ENCODE data around the gene ELF1.

The ELF1 gene

GRCh38 chr13:40999416-40999815, 19.7 kb downstream of the ELF1 start:
- H3K4me3 ChIP-seq: no peak overlapping the region
- peaks cover 74% of the 10 kb centered on the region for H3K36me3 ChIP-seq
- H4K20me1 ChIP-seq: peaks cover 69% of the 10 kb centered on the region
- H3K27ac ChIP-seq: peak overlapping the region; percentile 99
- H3K9ac ChIP-seq: peak overlapping the region; percentile 24; the same call in 1 of the 2 replicates
- no peaks in the 10 kb centered on the region for H3K9me3 ChIP-seq
- H3K4me1 ChIP-seq: peaks cover 98% of the 10 kb centered on the region
- peak overlapping the region; percentile 69 for H3K4me2 ChIP-seq
- no peaks in the 10 kb centered on the region for H3K27me3 ChIP-seq
- TF ChIP-seq Cebpa-rat (IDR thresholded peaks at IDR 0.05): no peak

GRCh38 chr13:40996426-40997092, 22.6 kb downstream of the ELF1 start:
- Histone ChIP-seq H3K4me3 (no peak overlapping the region; the same call in 1 of the 2 replicates), H3K4me2 (peak overlapping the region; percentile 69), H3K36me3 (peaks cover 87% of the 10 kb centered on the region), H3K9ac (no peak overlapping the region), H3K4me1 (peaks cover 91% of the 10 kb centered on the region), H3K27ac (peak overlapping the region; percentile 20), H4K20me1 (peaks cover 97% of the 10 kb centered on the region), H3K9me3 (no peaks in the 10 kb centered on the region), H3K27me3 (no peaks in the 10 kb centered on the region)
- no peak for TF ChIP-seq Cebpa-rat (IDR thresholded peaks at IDR 0.05)

GRCh38 chr13:40995997-40996396, 23.1 kb downstream of the ELF1 start:
- peaks cover 83% of the 10 kb centered on the region for H3K36me3 ChIP-seq
- peak overlapping the region; percentile 69 for H3K4me2 ChIP-seq
- peaks cover 100% of the 10 kb centered on the region for H4K20me1 ChIP-seq
- peaks cover 87% of the 10 kb centered on the region for H3K4me1 ChIP-seq
- no peak for TF ChIP-seq Cebpa-rat (IDR thresholded peaks at IDR 0.05)
- no peak overlapping the region for H3K9ac ChIP-seq
- H3K9me3 ChIP-seq: no peaks in the 10 kb centered on the region
- peak overlapping the region; percentile 20 for H3K27ac ChIP-seq
- H3K27me3 ChIP-seq: no peaks in the 10 kb centered on the region
- no peak overlapping the region; the same call in 1 of the 2 replicates for H3K4me3 ChIP-seq

- peaks cover 80% of the 10 kb centered on the region for H3K36me3 ChIP-seq
- H4K20me1 ChIP-seq: peaks cover 100% of the 10 kb centered on the region
- peaks cover 81% of the 10 kb centered on the region for H3K4me1 ChIP-seq
- TF ChIP-seq Cebpa-rat (IDR thresholded peaks at IDR 0.05): no peak
- no peaks in the 10 kb centered on the region for H3K9me3 ChIP-seq
- H3K4me3 ChIP-seq: no peak overlapping the region
- H3K4me2 ChIP-seq: peak overlapping the region; percentile 69
- H3K27me3 ChIP-seq: no peaks in the 10 kb centered on the region
- H3K9ac ChIP-seq: peak overlapping the region; percentile 52
- peak overlapping the region; percentile 51 for H3K27ac ChIP-seq
Observed at GRCh38 chr13:40994581-40995230, 24.4 kb downstream of the ELF1 start.

DNA sequence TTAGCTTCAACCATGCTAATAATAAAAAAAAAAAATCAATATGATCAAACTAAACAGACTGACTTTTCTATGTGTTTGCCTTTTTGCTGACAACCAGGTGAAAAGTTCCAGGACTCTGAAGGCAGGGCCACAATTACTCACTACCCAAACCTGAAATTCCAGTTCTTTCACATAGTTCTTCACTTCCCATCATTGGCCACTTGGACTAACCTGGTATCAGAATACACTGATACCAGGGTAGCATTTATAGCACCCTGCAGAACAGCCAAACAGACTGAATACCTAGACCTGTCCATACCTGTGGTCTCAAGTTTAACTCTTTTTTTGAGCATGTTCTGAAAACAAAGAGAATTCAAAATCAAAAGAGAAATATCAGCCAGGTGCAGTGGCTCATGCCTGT, 25.1 kb downstream of the ELF1 start:
- Histone ChIP-seq H3K4me3 (no peak overlapping the region), H3K27me3 (no peaks in the 10 kb centered on the region), H4K20me1 (peaks cover 100% of the 10 kb centered on the region), H3K4me1 (peaks cover 76% of the 10 kb centered on the region), H3K9me3 (no peaks in the 10 kb centered on the region), H3K9ac (peak overlapping the region; percentile 52; the same call in 1 of the 2 replicates), H3K27ac (peak overlapping the region; percentile 68), H3K36me3 (peaks cover 73% of the 10 kb centered on the region), H3K4me2 (peak overlapping the region; percentile 69)
- no peak for TF ChIP-seq Cebpa-rat (IDR thresholded peaks at IDR 0.05)

- Histone ChIP-seq H3K27me3 (no peaks in the 10 kb centered on the region), H3K4me2 (peak overlapping the region; percentile 69), H3K4me1 (peaks cover 76% of the 10 kb centered on the region), H4K20me1 (peaks cover 100% of the 10 kb centered on the region), H3K36me3 (peaks cover 63% of the 10 kb centered on the region), H3K9ac (peak overlapping the region; percentile 26; the same call in 1 of the 2 replicates), H3K9me3 (no peaks in the 10 kb centered on the region), H3K4me3 (no peak overlapping the region), H3K27ac (peak overlapping the region; percentile 68)
- TF ChIP-seq Cebpa-rat (IDR thresholded peaks at IDR 0.05): no peak
Observed at GRCh38 chr13:40992678-40993518, 26.2 kb downstream of the ELF1 start.

GRCh38 chr13:40987606-40988280, 31.4 kb downstream of the ELF1 start:
- no peak overlapping the region for H3K9ac ChIP-seq
- no peaks in the 10 kb centered on the region for H3K27me3 ChIP-seq
- peak overlapping the region; percentile 24; the same call in 1 of the 2 replicates for H3K27ac ChIP-seq
- H3K9me3 ChIP-seq: no peaks in the 10 kb centered on the region
- no peak overlapping the region for H3K4me3 ChIP-seq
- H3K36me3 ChIP-seq: peaks cover 20% of the 10 kb centered on the region; the same call in 1 of the 2 replicates
- peaks cover 100% of the 10 kb centered on the region for H4K20me1 ChIP-seq
- peak overlapping the region; percentile 76 for H3K4me2 ChIP-seq
- peaks cover 76% of the 10 kb centered on the region for H3K4me1 ChIP-seq
- no peak for TF ChIP-seq Cebpa-rat (IDR thresholded peaks at IDR 0.05)

GRCh38 chr13:40986101-40986856, 32.8 kb downstream of the ELF1 start:
- Histone ChIP-seq H3K9me3 (no peaks in the 10 kb centered on the region), H3K4me3 (0 out of 2 replicates have a peak overlapping the region, but pooled peaks have one; percentile 28), H4K20me1 (peaks cover 100% of the 10 kb centered on the region), H3K9ac (peak overlapping the region; percentile 60; the same call in 1 of the 2 replicates), H3K27me3 (no peaks in the 10 kb centered on the region), H3K36me3 (peaks cover 22% of the 10 kb centered on the region), H3K4me2 (peak overlapping the region; percentile 76), H3K4me1 (peaks cover 87% of the 10 kb centered on the region), H3K27ac (peak overlapping the region; percentile 35; the same call in 1 of the 2 replicates)
- TF ChIP-seq Cebpa-rat (IDR thresholded peaks at IDR 0.05): no peak

All from BLaER1 (cell line).